Umbilical cord (tissue), 2 donors: Measurements from ENCODE around the gene OGFOD3. TPM values are rescaled to one million over a fixed set of nuclear protein-coding genes. Genes with fewer than 3 reads are reported as not detected.

Source experiments
- DNase-seq: peaks from one replicate; pipeline ENCODE4 v3.0.0-alpha.2; 2015; ENCODE audit warnings: low spot score
- total RNA-seq: library from RNA; depleted of rRNA; stranded (reverse); fragments of >200 nt; gene quantifications from one replicate; pipeline ENCODE4 v1.2.3, GENCODE V29; 2014; ENCODE audit warnings: low replicate concordance; ENCODE audit not compliant: insufficient read depth

OGFOD3 gene
- total RNA-seq, 1 donor from 2014 or later, result 8.4 TPM

DNA sequence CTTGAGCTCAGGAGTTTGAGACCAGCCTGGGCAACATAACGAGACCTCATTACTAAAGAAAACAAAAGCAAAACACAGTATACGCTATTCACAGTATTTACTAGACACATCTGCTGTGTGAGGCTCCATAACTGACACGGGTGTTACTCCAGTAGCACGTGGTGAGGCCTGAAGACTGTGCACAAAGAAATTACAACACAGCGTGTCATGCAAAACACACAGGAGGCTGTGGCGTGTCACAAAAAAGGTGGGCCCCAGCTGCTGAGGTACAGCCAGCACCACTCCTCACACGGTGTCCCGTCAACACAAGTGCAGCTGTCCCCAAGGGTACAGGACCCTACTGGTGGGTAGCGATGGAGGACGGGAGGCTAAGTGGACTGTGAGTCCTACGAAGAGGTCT, 29.5 kb upstream of the OGFOD3 start:
- DNase-seq, result no peak

DNA sequence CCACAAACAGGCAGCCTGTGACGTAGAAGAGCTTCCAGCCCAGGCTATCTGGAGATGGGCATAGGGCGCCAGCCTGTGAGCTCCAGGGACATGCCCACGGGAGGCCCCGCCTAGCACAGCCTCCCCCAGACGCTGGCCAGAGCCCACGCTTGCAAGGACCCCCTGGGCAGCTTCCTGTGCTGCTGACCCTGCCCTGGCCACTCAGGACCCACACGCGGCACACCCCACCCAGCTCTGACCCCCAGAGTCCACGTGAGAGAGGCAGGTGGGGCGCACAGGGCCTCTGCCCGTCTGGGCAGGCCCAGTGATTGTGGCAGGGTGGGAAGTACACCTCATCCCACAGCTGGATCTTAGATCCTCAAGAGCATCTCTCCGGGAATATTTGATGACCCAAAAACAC, 28.3 kb upstream of the OGFOD3 start:
- DNase-seq, result no peak

DNA sequence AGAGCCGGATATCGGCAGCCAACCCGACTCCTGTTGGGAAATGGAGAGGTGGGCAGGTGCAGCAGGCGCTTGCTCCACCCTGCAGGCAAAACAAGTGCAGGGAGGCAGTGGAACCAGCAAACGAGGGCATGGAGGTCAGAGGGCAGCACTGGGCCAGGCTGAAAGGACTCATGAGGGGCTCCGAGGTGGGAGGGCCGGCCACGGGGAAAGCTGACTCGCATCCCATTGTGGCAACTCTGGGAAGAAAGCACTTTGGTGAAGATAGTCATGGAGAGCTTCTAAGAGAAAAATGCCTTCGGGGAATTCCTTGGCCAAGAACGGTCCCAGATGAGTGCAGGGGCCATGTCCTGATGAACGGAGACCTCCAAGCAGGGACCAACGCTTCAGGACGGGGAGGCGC, 27.7 kb upstream of the OGFOD3 start:
- DNase-seq, result no peak

DNA sequence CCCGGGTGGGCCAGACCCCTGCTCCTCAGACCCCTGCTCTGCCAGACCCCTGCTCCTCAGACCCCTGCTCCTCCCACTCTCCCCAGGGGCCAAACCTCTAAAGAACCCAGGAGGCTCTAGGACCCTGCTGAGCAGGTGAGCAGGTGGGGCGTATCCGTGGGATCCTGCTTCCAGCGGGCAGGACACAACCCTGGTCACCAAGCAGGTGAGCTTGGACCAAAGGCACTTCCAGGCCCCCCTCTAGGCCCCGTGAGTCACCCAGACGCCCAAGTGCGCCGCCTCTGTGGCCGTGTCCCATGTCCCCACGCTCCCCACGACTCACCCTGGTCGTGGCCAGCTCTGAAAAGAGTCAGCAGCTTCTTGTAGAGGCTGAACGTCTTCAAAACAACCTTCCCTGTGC, 27.2 kb upstream of the OGFOD3 start:
- no peak for DNase-seq

DNA sequence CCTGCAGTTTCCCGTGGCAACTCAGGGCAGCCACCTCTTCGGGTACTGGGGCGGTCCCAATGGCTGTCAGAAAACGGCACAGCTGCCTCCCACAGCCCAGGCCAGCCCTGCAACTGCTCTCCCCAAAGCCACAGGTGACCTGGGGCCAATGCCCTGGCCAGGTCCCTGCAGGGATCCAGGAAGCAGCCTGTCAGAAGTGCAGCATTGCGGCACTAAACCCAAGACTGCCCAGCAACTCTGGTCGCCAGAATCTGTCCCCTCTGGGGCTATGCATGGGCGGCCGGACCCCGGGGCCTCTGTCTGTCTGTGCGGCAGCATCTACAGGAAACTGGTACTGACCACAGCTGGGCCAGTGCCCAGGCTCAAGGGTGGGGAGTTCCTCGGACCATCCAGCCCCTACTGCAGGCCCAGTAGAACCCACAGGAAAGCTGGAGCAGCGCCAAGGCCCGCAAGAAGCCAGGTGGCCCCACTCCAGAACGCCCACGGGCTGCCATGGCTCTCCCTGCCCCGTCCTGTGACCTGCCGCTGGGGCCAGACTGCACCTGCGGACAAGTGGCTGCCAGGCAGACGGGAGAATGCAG, 26.6 kb upstream of the OGFOD3 start:
- DNase-seq, result no peak

DNA sequence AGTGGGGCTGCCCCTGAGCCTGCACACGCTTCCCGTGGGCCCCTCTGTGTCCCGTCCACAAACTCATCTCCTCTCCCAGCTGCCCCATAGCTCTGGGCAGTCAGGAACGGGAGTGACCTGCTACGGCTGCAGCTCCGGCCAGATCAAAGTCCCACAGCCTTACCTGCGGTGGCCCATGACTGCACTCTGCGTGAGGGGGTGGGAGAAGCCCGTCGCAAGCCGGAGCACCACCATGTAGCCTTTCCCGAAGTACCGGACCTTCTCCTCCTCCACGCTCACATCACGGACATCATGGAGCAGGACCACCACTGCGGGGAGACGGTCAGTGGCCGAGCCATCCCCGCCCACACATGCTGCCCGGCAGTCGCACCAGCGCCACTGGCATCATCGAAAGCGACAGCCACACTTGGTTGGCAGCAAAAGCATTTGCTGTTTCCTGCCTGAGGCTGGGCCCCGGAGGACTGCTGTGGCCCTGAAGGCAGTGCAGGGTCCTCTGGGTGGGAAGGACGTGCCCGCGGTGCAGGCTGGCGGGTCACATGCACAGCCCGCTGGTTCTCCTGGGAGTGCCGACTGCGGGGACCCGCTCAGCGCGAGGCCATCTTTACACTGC, 26.0 kb upstream of the OGFOD3 start:
- DNase-seq, result no peak

DNA sequence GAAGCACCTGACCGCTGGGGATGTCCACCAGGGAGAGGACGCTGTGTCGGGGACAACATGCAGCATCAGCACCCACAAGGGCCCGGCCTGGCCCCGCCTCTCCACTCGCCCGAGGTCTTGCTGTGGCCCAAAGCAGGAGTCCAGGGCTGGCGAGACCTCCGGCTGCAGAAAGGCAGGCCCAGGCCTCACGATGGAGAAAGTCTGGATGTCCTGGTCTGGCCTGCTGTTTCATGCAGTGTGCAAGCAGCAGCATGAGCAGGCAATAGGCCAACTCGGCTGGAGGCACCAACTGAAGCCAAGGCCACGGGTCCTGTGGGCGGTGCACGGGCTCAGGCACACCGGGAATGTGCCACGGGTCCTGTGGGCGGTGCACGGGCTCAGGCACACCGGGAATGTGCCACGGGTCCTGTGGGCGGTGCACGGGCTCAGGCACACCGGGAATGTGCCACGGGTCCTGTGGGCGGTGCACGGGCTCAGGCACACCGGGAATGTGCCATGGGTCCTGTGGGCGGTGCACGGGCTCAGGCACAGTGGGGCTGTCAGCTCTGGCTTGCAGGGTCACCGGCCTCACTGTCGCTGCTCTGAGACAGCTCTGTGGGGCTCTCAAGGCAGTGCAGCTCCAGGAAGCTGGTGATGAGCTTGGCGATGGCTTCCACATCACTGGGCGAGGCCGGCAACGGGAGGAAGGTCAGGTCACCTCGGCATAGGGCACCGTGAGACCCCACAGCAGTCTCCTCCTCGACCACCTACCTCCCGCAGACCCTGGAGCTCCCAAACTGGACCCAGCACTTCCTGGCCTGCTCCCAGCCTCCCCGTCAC, 25.3 kb upstream of the OGFOD3 start:
- DNase-seq, result no peak

DNA sequence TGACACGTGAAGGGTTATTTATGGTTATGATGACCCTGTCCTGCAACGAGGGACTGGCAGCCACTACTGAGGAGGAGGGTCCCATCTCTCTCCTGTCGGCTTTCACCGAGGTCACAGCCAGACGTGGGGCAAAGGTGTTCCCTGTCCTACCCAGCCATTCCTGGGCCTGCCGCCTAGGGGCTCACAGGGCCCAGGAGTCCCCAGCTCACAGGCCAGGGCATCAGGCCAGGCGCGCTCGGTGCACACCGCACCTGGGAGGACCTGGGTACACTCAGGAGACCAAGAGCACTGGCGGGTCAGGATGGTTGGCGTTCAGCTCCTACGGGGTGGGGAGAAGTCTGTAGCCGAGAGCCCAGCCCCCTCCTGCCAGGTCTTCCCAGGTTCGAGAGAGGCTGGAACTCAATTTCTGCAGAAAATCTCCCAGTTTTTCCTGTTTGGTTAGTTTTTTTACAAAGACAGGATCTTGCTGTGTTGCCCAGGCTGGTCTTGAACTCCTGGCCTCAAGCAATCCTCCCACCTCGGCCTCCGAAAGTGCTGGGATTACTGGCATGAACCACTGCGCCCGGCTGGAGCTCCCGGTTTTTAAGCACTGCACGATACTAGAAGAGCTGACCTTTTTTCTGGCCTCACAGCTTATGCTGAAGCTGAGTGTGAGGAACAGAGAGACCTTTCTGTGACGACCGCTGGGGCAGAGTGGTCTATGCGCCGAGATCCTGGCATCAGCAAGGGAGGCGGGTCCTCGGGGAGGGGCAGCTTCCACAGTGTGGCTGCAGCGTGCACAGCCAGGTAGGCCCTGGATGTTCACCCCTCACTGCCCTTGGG, 24.5 kb upstream of the OGFOD3 start:
- no peak for DNase-seq

DNA sequence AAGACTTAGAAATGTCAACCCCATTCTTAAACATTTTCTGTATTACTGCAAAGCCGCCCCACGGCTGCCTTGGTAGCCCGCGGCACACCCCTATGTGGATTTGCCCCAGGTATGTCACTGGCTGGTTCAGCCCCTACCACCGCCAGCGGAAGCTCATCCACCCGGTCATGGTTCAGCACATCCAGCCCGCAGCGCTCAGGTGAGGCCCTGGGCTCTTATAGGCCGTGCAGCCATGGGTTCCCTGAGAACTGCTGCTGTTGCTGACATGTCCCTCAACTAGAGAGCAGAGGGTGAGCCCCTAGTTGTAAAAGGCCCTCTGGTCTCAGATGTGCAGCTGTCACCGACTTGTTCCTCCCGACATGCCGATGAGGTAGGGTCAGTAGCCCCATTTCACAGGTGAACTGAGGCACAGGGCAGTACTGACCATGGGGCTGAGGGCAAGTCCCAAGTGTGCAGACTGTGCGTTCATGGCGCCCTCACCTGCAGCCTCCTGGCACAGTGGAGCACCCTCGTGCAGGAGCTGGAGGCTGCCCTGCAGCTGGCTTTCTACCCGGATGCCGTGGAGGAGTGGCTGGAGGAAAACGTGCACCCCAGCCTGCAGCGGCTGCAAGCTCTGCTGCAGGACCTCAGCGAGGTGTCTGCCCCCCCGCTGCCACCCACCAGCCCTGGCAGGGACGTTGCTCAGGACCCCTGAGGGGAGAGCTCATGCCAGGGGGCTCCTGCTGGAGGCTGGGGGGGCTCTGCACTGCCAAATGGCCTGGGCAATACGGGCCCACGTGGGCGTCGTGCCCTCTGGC, 23.5 kb upstream of the OGFOD3 start:
- no peak for DNase-seq

DNA sequence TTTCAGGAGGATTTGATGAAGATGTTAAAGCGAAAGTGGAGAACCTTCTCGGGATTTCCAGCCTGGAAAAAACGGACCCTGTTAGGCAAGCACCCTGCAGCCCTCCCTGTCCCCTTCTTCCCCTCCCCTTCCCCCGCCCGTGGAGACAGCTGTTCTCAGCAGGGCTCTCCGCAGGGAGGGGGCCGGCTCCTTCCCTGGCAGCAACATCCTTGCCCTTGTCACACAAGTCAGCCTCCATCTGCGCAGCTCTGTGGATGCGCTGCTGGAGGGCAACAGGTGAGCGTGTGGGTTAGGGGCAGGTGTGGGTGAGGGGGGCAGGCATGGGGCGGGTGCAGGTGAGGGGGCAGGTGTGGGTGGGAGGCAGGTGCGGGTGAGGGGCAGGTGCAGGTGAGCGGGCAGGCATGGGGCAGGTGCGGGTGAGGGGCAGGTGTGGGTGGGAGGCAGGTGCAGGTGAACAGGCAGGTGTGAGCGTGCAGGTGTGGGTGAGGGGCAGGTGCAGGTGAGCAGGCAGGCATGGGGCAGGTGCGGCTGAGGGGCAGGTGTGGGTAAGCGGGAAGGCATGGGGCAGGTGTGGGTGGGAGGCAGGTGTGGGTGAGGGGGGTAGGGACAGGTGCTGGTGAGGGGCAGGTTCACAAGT, 22.7 kb upstream of the OGFOD3 start:
- no peak for DNase-seq

DNA sequence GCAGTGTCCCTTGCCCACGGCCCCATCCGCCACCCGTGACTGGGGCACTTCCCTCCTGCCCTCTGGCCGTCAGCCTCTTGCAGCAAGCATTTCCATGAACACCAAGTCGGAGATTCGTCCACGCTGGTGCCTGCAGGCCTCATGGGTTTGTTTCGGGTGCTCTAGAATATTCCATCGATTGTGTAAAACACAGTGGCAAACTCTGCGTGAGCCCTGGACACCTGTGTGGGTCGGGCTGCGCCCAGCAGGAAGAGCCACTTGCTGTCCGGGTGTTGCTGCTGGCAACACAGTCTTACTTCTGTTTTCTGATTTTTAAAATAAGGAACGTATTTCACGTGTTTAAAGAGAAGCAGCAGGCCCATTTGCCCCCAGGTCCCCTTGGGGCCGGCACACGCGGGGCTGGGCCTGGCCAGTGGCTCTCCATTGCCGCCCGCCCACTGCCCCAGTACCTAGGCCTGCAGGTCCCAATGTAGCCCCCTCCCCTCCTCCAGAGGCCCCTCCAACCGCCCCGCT, 22.1 kb upstream of the OGFOD3 start:
- DNase-seq, result no peak

DNA sequence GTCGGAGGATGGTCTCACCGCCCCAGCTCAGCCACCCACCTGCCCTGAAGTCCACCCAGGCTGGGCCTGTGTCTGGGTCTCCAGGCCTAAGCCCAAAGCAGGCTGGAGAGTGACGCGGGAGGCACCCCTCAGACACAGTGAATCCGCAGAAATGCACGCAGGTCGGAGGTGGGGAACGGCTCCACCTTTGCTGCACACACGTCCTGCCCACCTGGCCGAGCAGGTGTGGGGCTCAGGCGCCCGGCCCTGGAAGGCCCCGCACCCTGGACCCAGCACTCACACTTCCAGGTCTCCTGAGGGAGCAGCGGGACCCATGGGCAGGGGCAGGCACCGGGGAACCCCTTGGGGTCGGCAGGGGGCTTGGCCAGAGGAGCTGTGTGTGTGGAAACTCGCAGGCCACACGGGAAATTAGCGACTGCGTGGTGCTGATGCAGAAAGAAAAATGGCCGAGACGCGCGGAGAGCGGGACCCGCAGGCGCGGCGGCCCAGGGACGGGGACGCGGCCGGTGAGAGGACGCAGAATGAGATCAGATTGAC, 21.5 kb upstream of the OGFOD3 start:
- no peak for DNase-seq

DNA sequence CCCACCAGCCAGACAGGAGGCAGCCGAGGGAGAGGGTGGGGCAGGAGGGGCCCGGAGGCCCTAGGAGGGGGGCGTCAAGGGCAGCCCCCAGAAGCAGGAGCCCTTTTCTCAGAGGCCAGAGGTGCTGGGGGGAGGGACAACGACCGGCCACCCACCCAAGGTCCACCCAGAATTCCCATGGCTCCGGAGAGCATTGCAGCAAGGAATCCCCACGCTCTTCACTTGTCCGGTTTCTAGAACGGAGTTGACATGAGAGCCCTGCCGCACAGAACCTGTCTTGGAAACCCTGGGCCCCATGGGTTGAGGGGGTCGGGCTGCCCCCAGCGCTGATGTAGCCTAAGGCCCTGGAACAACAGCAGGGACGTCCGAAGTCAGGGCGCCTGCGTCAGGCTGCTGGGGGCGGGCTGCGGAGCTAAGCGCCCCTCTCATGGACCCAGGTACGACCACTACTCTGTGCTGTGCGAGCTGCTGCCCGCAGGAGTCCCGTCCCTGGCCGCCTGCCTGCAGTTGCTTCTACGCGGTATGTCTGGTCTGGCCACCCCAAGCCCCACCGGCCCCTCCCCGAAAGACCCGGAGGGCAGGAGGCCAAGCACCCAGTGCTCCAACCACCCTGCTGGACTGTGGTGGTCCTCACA, 20.9 kb upstream of the OGFOD3 start:
- DNase-seq, result no peak

DNA sequence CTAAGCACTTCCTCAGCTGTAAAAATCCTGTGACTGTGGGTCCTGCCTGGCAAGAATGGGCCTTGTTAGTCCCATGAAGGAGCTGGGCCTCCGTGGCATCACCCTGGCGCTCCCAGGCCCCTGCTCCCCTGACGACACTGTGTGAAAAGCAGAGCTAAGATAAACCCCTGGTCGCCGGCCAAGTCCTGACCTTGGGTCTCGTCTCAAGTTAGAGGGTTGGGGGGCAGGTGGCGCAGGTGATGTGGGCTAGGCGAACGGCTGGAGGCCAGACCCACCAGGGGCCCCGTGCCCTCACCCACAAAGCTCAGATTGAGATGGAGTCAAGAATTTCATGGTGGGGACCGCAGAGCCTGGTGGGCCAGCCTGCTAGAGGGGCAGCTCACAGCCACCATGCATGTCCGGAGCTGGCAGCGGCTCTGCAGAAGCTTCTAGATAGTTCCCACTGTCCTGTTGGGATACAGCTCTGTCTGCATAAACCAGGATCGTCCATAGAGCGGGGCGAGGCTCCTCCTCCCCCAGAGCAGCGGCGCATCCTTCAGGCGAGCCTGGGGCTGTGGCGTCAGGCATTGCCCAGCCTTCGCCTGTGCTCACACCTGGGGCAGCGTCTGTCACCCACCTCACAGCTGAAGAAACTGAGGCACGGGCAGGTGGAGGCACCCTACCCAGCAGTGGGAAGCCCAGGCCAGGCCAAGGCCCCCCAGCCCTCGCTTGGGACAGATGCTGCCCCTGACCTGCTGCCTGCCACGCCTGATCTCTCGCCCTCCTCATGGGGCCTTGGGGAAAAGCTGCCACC, 20.2 kb upstream of the OGFOD3 start:
- no peak for DNase-seq

DNA sequence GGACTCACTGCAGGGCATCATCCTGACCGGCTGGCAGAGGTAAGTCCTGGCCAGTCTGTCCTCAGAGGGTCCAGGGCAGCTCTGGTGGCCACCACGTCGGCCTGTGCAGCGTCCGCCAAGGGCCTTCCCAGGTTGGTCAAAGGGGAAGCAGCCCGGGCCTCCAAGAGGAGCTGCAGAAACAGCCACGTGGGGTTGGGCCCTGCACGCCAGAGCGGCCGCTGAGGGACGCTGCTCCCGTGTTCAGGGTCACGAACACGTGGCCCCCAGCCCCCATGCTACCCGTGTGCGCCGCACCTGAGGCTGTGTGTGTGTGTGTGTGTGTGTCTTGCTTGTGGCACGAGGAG, 18.9 kb upstream of the OGFOD3 start:
- no peak for DNase-seq

DNA sequence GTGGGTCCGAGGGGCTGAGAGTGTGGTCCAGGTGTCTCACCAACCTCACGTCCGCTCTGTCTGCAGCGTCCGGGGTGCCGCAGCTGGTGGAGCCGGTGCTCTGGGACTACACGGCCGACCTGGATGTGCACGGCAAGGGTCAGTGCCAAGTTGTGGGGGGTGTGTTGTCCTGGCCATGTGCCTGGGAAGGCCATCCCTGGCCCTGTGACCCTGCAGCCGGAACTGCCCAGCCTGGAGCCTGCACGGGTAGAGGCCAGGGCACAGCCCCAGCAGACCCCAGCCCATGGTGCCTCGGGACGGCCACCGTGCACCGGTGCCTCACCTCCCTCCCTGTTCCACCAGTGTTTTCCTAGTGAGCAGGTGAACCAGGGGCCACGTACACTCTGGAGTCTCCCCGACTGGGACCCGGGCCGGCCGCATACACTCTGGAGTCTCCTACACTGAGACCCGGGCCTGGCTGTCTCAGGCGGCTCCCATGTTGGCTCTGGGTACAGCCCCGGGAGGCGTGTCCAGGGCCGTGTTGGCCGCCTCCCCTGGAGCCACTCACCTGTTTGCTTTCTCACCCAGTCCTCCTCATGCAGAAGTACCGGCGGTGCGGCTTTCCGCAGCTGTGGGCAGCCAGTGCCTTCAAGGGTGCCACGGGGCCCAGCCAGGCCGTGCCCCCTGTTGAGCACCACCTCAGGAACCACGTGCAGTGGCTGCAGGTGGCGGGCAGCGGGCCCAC, 18.4 kb upstream of the OGFOD3 start:
- no peak for DNase-seq

DNA sequence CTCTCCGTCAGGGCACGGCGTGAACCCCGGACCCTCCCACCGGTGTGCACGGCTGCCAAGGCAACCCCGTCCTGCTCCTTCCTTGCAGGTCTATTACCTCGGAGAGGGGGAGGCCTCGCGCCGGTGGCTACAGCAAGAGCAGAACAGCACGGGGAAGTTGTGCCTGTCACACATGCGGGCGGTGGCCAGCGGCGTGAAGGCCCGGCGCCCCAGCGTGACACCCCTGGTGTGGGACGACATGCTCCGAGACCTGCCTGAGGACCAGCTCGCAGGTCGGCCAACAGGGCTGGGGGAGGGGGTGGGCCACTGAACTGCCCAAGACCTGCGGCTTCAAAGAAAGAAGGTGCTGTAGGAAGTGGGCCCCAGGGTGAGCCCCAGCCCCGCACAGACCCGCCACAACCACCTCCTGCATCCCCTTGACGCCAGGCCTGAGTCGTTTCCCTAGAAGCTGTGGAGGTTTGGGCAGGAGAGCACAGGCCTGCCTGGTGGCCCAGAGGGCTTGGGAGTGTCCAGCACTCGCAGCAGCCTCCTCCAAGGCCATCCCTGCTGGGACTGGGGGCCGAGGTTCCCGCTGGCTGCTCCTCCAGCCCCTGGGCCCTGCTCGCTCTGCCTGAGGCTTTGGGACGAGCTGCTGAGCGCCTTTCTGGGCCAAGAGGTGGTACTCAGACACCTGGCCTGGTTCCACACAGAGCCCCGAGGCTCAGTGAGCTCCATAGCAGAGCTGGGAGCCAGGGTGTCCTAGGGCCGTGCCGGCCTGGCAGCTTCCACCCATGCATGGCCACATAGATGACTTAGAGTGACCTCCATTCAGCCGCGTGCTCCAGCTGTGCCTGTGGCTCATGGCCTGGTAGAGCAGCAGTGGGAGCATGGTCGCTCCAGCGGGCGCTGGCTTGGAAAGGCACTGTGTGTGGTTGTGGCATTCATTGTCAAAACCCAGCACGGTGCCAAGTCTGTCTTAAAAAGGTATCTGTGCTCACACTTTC, 17.5 kb upstream of the OGFOD3 start:
- DNase-seq, result no peak
